GM19438 (cell line): ENCODE data around the gene SYNE1.
"Not testable (repeated sequence)": the region's sequence is repeated elsewhere in the genome, so short reads cannot be mapped to it uniquely, and the experiment has no call there.

Experiments
- ATAC-seq: cut with Tn5 transposase; IDR thresholded peaks from one replicate; pipeline ENCODE4 v1.9.1; 2021; ENCODE audit warnings: low read depth; ENCODE audit not compliant: unreplicated experiment

SYNE1 gene

GRCh38 chr6:152571089-152571488, 66.1 kb downstream of the SYNE1 start:
- ATAC-seq, result no peak

GRCh38 chr6:152566103-152566875, 70.9 kb downstream of the SYNE1 start:
- ATAC-seq, result no peak

DNA sequence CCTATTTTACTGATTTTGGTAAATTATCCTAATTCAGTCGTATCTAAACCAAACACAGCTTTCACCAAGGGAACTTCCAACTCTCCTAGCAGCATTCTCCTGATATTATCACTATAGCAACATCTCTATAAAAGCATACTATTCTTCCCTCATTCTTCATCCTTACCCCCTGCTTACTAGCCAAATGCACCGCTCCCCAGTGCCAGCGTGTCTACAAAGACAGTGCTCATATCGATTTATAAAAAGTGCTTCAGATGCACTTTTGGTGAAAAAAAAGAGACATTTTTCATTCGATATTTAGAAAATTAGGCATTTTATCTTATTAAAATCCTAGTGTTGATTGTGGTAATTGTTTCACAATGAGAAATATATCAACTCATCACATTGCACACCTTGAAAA, 74.0 kb downstream of the SYNE1 start:
- no peak for ATAC-seq

DNA sequence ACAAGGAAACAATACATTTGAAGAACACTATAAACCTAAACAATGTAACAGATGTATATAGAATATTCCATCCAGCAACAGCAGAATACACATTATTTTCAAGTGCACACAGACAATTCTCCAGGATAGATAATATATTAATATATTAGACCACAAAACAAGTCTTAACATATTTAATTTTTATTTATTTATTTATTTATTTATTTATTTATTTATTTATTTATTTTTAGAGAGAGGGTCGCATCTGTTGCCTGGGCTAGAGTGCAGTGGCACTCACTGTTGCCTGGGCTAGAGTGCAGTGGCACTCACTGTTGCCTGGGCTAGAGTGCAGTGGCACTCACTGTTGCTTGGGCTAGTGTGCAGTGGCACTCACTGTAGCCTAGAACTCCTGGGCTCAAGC, 78.4 kb downstream of the SYNE1 start:
- ATAC-seq, result not testable (repeated sequence)

DNA sequence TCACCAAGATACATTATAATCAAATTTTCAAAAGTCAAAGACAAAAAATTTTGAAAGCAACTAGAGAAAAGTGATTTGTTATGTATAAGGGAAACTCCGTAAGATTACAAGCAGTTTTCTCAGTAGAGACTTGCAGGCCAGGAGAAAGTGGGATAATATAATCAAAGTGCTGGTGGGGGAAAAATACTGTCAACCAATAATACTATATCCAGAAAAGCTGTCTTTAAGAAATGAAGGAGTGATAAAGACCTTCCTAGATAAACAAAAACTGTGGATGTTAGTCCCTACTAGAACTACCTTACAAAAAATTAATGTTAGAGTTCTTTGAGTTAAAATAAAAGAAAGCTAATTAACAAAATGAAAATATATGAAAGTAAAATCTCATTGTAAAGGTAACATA, 79.7 kb downstream of the SYNE1 start:
- ATAC-seq, result no peak

- no peak for ATAC-seq
These were observed 82.3 kb downstream of the SYNE1 start for GRCh38 chr6:152554851-152555250.

DNA sequence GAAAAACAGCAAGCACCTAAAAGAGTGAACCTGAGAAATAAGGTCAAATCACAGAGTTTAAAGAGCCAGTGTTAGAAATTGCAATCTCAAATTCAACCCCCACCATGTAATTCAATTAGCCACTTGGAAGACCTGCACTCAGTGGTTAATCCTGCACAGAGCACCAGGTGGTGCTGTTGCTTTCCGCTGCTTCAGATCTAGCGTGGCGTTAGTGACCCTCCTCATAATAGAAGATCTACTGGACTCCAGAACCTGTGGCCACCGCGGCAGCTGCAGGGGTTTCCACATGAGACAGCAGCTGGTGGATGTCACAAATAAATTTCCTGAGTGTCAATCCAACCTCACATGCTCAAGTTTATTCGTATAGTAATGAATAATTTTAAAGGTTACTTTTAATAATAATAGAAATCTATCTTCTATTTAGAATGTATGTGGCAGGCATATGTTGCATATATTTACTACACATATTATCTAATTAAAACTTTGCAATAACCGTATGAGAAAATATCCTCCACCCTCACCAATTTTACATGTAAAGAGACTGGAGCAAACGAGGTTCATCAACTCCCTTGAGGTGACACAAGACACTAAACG, 84.4 kb downstream of the SYNE1 start:
- ATAC-seq, result peak; percentile 87

DNA sequence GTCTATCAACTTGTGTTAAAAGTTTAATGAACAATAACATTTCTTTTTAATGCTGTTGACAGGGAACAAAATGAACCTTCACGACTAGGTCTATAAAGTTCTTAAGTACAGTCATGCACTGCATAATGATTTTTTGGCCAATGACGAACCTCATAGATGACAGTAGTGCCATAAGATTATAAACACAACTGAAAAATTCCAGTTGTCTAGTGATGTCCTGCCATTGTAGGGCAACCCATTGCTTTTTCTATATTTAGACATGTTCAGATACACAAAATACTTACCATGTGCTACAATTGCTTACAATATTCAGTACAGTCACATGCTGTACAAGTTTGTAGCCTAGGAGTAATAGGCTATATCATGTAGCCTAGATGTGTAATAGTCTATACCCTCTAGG, 93.6 kb downstream of the SYNE1 start:
- no peak for ATAC-seq

DNA sequence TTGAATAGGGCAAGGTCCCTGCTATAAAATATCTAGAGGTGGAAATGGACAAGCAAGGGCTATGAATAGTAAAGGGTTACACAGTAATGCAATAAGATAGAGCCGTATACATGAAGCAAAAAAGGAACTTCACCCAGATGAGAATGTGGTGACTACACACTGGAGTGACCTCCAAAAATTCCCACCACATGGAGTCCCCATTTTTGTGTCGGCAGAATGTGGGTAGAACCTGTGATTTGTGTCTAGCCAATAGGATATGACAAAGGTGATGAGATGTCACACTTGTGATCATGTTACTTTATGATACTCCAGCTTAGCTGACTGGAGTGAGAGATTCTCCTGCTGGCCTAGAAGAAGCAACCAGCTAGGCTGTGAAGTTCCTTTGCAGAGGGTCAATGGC, 96.8 kb downstream of the SYNE1 start:
- no peak for ATAC-seq

GRCh38 chr6:152534541-152534940, 102.6 kb downstream of the SYNE1 start:
- ATAC-seq, result no peak

DNA sequence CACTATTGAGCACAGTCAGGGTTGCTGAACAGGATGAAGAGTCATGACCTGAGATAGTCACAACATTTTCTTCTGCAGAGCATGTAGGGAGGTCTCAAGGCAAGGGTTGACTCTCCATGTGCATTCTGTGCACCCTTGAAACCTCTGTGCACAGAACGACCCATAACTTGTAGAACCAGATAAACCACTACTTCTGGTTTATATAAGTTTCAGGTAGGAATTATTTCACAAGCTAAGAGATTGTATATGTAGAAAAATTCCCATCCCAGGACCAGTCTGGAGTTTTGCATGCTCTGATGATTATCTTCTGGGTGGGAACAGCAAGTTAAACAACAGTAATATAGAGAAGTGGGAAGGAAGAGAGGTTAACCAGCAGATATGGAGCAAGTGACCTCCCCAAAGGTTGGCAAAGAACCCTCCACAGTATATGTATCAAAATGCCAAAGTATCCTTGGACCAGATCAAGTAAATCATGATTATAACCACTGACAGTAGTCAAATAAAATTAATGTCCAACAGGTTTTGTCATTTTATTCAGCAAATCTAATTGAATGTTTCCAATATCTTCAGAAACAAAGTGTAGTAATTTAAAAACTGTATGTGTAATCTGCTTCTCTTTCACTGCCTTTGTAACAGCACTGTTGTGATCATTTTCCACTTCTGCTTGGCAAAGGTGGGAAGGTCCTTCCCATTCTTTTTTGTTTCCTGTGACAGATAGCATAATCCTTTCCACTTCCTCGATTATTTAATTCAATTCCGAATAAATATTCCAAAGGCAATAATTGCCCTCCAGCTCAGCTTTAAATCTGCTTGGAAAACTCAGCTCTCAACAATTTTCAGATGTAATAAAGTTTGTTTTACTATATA, 104.4 kb downstream of the SYNE1 start:
- no peak for ATAC-seq

DNA sequence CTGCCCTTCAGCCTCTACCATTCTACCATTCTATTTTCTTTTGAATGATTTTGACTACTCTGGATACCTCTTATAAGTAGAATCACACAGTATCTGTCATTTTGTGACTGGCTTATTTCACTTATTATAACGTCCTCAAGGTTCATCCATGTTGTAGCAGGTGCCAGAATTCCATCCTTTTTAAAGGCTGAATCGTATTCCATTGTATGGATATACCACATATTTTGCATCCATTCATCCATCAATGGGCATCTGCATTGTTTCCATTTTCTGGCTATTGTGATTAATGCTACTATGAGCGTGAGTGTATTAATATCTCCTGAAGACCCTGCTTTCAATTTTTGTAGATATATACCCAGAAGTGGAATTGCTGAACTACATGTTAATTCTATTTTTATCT, 105.5 kb downstream of the SYNE1 start:
- no peak for ATAC-seq

- no peak for ATAC-seq
These were observed 107.8 kb downstream of the SYNE1 start for GRCh38 chr6:152529369-152529768.

GRCh38 chr6:152514120-152514519, 123.0 kb downstream of the SYNE1 start:
- ATAC-seq, result not testable (repeated sequence)

- no peak for ATAC-seq
These were observed 127.2 kb downstream of the SYNE1 start for GRCh38 chr6:152509916-152510315.

GRCh38 chr6:152508477-152508876, 128.7 kb downstream of the SYNE1 start:
- ATAC-seq, result no peak

DNA sequence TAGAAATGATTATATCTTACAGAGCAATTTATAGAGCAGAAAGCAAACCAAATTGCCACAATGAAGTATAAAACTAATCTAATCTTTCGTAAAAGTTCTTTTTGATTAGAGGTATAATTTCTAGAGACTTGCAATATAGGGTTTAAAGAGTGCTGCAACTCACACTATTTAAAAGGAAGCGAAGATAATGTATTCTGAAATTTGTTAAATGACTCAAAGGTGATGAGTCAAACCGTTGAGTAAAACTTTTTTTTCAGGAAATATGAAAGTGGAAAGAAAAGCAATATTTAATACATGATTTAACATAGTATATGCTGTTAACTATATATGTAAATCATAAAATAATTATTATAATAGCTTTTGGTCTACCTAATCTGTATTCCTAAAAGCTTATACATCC, 133.6 kb downstream of the SYNE1 start:
- no peak for ATAC-seq

- no peak for ATAC-seq
These were observed 134.6 kb downstream of the SYNE1 start for GRCh38 chr6:152502421-152503188.

- no peak for ATAC-seq
These were observed 137.2 kb downstream of the SYNE1 start for GRCh38 chr6:152499931-152500330.

DNA sequence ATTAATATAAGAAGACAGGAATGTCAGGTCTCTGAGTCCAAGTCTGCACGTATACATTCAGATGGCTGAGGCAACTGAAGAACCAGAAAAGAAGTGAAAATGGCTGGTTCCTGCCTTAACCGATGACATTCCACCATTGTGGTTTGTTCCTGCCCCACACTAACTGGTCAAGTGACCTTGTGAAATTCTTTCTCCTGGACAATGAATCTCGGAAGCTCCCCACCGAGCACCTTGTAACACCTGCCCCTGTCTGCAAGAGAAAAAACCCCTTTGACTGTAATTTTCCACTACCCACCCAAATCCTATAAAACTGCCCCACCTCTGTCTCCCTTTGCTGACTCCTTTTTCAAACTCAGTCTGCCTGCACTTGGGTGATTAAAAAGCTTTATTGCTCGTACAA, 140.4 kb downstream of the SYNE1 start:
- no peak for ATAC-seq

DNA sequence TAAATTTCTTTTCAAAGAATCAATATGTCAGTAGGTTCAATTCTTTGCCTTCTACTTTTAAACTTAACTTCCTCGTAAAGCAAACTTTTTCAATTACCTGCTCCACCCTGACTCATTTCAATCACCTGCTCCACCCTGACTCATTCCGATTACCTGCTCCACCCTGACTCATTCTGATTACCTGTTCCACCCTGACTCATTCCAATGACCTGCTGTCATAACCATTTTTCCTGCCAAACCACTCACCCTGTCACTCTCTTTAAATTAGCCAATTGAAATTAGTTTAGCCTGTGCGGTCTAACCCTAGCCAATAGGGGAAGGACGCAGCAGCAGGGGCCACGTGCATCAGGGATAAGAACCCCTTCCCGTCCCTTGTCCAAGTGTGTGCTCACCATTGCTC, 141.7 kb downstream of the SYNE1 start:
- ATAC-seq, result not testable (repeated sequence)
